ENCODE results near the gene IDI1. TPM values are rescaled to one million over a fixed set of nuclear protein-coding genes. Genes with fewer than 3 reads are reported as not detected.
A peak's percentile ranks its signal among the peaks of the same experiment; 100 is the strongest.

IDI1 gene
- total and polyA plus RNA-seq, 2 of the 13 experiments (the other 11 are each of a cell fraction or from before 2014, with no cell fraction given): 44.4 to 145 TPM

GRCh38 chr10:1049425-1049958, 573 bp upstream of the IDI1 start (continued):
- TF ChIP-seq SUZ12 (IDR thresholded peaks at IDR 0.05; ENCODE audit: low read depth, low read length): no peak
- TF ChIP-seq, protein P1, sequence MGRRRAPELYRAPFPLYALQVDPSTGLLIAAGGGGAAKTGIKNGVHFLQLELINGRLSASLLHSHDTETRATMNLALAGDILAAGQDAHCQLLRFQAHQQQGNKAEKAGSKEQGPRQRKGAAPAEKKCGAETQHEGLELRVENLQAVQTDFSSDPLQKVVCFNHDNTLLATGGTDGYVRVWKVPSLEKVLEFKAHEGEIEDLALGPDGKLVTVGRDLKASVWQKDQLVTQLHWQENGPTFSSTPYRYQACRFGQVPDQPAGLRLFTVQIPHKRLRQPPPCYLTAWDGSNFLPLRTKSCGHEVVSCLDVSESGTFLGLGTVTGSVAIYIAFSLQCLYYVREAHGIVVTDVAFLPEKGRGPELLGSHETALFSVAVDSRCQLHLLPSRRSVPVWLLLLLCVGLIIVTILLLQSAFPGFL (CRISPR knock-in tag; IDR thresholded peaks at IDR 0.05): no peak
- no peak for TF ChIP-seq ZNF691 (CRISPR knock-in tag; IDR thresholded peaks at IDR 0.05; ENCODE audit: borderline replicate concordance, low read depth)
- TF ChIP-seq ZNF296 (CRISPR knock-in tag; conservative IDR thresholded peaks at IDR 0.05): no peak
- no peak for TF ChIP-seq POLR2G (IDR thresholded peaks at IDR 0.05; ENCODE audit: low read depth, low read length)
- TF ChIP-seq XRCC5 (optimal IDR thresholded peaks at IDR 0.05; ENCODE audit: low read length): no peak
- TF ChIP-seq CREB1 (IDR thresholded peaks at IDR 0.05): no peak
- TF ChIP-seq CREB1 (CRISPR knock-in tag; IDR thresholded peaks at IDR 0.05): 0 out of 2 replicates have a peak, but pooled peaks have one; percentile 70
- TF ChIP-seq ZNF329 (CRISPR knock-in tag; IDR thresholded peaks at IDR 0.05; ENCODE audit: low read depth): no peak
- TF ChIP-seq ZSCAN30 (CRISPR knock-in tag; IDR thresholded peaks at IDR 0.05): peak; percentile 31; the same call in 1 of the 2 replicates
- TF ChIP-seq, protein P2, sequence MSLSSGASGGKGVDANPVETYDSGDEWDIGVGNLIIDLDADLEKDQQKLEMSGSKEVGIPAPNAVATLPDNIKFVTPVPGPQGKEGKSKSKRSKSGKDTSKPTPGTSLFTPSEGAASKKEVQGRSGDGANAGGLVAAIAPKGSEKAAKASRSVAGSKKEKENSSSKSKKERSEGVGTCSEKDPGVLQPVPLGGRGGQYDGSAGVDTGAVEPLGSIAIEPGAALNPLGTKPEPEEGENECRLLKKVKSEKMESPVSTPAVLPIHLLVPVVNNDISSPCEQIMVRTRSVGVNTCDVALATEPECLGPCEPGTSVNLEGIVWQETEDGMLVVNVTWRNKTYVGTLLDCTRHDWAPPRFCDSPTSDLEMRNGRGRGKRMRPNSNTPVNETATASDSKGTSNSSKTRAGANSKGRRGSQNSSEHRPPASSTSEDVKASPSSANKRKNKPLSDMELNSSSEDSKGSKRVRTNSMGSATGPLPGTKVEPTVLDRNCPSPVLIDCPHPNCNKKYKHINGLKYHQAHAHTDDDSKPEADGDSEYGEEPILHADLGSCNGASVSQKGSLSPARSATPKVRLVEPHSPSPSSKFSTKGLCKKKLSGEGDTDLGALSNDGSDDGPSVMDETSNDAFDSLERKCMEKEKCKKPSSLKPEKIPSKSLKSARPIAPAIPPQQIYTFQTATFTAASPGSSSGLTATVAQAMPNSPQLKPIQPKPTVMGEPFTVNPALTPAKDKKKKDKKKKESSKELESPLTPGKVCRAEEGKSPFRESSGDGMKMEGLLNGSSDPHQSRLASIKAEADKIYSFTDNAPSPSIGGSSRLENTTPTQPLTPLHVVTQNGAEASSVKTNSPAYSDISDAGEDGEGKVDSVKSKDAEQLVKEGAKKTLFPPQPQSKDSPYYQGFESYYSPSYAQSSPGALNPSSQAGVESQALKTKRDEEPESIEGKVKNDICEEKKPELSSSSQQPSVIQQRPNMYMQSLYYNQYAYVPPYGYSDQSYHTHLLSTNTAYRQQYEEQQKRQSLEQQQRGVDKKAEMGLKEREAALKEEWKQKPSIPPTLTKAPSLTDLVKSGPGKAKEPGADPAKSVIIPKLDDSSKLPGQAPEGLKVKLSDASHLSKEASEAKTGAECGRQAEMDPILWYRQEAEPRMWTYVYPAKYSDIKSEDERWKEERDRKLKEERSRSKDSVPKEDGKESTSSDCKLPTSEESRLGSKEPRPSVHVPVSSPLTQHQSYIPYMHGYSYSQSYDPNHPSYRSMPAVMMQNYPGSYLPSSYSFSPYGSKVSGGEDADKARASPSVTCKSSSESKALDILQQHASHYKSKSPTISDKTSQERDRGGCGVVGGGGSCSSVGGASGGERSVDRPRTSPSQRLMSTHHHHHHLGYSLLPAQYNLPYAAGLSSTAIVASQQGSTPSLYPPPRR (CRISPR knock-in tag; IDR thresholded peaks at IDR 0.05; ENCODE audit: borderline replicate concordance): no peak
- TF ChIP-seq TCF12 (IDR thresholded peaks at IDR 0.05): no peak
- no peak for TF ChIP-seq TCF12 (CRISPR knock-in tag; IDR thresholded peaks at IDR 0.05)
- no peak for TF ChIP-seq CCAR2 (optimal IDR thresholded peaks at IDR 0.05; ENCODE audit: low read depth, low read length)
- no peak for TF ChIP-seq ZNF263 (CRISPR knock-in tag; IDR thresholded peaks at IDR 0.05)
- TF ChIP-seq, protein P3, sequence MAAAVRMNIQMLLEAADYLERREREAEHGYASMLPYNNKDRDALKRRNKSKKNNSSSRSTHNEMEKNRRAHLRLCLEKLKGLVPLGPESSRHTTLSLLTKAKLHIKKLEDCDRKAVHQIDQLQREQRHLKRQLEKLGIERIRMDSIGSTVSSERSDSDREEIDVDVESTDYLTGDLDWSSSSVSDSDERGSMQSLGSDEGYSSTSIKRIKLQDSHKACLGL (CRISPR knock-in tag; IDR thresholded peaks at IDR 0.05): no peak
- TF ChIP-seq SMYD3 (CRISPR knock-in tag; IDR thresholded peaks at IDR 0.05): peak; percentile 17; the same call in 1 of the 2 replicates
- no peak for TF ChIP-seq TFE3 (CRISPR knock-in tag; IDR thresholded peaks at IDR 0.05)
- TF ChIP-seq KAT2B (IDR thresholded peaks at IDR 0.05; ENCODE audit: borderline replicate concordance, low read depth, low read length): no peak
- no peak; the same call in 1 of the 2 replicates for TF ChIP-seq ZNF563 (CRISPR knock-in tag; IDR thresholded peaks at IDR 0.05)
- TF ChIP-seq RFXANK (CRISPR knock-in tag; IDR thresholded peaks at IDR 0.05): no peak
- TF ChIP-seq ZNF367 (CRISPR knock-in tag; IDR thresholded peaks at IDR 0.05; ENCODE audit: borderline replicate concordance): 0 out of 2 replicates have a peak, but pooled peaks have one; percentile 8
- no peak for TF ChIP-seq TMF1 (CRISPR knock-in tag; IDR thresholded peaks at IDR 0.05; ENCODE audit: low read depth)
- TF ChIP-seq CENPT (CRISPR knock-in tag; IDR thresholded peaks at IDR 0.05; ENCODE audit: low read depth): 0 out of 2 replicates have a peak, but pooled peaks have one; percentile 47
